ENCODE results near the gene SPINT2.
"Not testable (repeated sequence)": the region's sequence is repeated elsewhere in the genome, so short reads cannot be mapped to it uniquely, and the experiment has no call there.

Gene SPINT2

DNA sequence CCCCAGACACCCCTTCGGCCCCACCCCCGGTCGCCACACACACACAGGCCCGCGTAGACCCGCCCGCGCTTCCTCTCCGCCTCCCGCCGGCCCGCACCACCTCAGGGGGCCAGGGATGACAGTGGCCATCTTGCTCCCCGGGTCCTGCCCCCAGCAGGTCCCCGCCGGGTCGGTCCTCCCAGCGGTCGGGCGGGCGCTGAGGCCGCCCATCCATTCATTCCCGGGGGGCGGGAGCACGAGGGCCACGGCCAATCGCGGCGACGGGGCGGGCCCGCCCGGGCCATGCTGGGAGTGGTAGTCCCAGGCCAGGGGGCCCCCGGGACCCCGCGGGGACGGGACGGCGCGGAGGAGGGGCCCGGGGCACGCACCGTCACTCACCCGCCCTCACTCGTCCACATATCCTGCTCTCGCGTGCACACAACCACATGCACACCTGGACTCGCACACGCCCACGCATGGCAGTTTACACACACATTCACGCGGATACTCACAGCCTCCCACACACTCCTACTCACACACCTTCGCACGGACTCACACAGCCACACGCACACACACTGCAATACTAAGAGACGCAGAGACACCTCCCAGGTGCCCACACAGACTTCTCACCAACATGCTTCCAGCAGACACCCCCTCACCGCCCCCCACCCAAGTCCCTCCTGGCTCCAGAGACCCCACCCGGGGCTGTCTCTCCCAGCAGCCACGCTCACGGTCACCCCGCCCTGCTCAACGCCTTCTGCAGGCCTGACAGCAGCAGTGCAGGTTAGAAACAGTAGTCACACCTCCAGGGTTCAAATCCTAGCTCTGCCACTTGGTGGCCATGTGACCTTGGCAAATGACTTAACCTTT is 40.1 kb upstream of the SPINT2 start, which contains the start of gene DPF1:
Gene DPF1, minus strand, starts transcription at position 209 of the 849 bp plus-strand sequence. Its CDS starts 80 bp downstream, at position 129.
- TF ChIP-seq TOX (CRISPR knock-in tag; IDR thresholded peaks at IDR 0.05; ENCODE audit: borderline replicate concordance) = no peak
- TF ChIP-seq ZFP3 (CRISPR knock-in tag; IDR thresholded peaks at IDR 0.05) = peak; percentile 92
- peak; percentile 97 for ATAC-seq

DNA sequence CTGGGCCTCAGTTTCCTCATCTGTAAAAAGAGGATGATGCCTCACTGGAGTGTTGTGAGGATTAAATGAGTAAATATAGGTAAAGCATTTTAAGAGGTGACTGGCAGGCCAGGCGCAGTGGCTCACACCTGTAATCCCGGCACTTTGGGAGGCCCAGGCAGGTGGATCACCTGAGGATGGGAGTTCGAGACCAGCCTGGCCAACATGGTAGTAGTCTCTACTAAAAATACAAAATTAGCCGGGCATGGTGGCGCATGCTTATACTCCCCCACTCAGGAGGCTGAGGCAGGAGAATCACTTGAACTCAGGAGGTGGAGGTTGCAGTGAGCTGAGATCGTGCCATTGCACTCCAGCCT is 39.5 kb upstream of the SPINT2 start:
- not testable (repeated sequence) for ATAC-seq

DNA sequence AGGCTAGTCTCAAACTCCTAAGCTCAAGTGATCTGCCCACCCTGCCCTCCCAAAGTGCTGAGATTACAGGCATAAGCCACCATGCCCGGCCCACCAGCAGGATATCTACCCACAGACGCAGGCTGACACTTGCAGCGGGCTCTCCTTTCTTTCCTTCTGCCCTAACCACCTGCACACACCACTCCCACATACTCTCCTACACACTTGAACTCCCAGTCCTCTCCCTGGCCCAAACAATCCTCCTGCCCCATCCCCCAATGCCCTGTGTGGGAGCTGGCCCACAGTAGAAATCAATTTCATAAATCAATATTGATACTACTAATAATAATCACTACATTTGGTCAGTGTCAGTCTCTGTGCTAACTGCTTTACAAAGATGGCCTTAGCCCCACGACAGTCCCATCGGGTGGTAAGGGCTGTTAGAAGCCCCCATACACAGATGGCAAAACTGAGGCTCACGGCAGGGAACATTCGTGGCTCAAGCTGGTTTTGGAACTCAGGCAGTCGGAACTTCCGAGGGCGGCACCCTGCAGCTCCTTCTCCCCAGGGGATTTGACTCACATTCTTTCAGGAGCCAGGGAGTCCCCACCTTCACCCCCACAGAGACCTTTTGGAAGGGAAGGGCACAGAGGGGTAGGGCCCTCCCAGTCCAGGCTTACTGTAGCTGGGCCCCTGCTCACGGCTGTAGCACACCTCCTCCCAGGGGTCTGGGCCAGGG is 36.9 kb upstream of the SPINT2 start:
- no peak for TF ChIP-seq ZFP3 (CRISPR knock-in tag; IDR thresholded peaks at IDR 0.05)
- TF ChIP-seq, protein P1, sequence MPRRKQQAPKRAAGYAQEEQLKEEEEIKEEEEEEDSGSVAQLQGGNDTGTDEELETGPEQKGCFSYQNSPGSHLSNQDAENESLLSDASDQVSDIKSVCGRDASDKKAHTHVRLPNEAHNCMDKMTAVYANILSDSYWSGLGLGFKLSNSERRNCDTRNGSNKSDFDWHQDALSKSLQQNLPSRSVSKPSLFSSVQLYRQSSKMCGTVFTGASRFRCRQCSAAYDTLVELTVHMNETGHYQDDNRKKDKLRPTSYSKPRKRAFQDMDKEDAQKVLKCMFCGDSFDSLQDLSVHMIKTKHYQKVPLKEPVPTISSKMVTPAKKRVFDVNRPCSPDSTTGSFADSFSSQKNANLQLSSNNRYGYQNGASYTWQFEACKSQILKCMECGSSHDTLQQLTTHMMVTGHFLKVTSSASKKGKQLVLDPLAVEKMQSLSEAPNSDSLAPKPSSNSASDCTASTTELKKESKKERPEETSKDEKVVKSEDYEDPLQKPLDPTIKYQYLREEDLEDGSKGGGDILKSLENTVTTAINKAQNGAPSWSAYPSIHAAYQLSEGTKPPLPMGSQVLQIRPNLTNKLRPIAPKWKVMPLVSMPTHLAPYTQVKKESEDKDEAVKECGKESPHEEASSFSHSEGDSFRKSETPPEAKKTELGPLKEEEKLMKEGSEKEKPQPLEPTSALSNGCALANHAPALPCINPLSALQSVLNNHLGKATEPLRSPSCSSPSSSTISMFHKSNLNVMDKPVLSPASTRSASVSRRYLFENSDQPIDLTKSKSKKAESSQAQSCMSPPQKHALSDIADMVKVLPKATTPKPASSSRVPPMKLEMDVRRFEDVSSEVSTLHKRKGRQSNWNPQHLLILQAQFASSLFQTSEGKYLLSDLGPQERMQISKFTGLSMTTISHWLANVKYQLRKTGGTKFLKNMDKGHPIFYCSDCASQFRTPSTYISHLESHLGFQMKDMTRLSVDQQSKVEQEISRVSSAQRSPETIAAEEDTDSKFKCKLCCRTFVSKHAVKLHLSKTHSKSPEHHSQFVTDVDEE (CRISPR knock-in tag; IDR thresholded peaks at IDR 0.05) = no peak
- no peak for TF ChIP-seq PPARA (CRISPR knock-in tag; IDR thresholded peaks at IDR 0.05; ENCODE audit: borderline replicate concordance)
- TF ChIP-seq OSR1 (CRISPR knock-in tag; IDR thresholded peaks at IDR 0.05) = no peak
- no peak for TF ChIP-seq ESRRG (CRISPR knock-in tag; IDR thresholded peaks at IDR 0.05)
- TF ChIP-seq, protein P2, sequence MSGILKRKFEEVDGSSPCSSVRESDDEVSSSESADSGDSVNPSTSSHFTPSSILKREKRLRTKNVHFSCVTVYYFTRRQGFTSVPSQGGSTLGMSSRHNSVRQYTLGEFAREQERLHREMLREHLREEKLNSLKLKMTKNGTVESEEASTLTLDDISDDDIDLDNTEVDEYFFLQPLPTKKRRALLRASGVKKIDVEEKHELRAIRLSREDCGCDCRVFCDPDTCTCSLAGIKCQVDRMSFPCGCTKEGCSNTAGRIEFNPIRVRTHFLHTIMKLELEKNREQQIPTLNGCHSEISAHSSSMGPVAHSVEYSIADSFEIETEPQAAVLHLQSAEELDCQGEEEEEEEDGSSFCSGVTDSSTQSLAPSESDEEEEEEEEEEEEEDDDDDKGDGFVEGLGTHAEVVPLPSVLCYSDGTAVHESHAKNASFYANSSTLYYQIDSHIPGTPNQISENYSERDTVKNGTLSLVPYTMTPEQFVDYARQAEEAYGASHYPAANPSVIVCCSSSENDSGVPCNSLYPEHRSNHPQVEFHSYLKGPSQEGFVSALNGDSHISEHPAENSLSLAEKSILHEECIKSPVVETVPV (CRISPR knock-in tag; IDR thresholded peaks at IDR 0.05) = no peak
- no peak for TF ChIP-seq POU6F1 (CRISPR knock-in tag; IDR thresholded peaks at IDR 0.05; ENCODE audit: borderline replicate concordance, low read depth)
- no peak for TF ChIP-seq SNAI2 (CRISPR knock-in tag; IDR thresholded peaks at IDR 0.05)
- no peak for TF ChIP-seq ZFP30 (CRISPR knock-in tag; IDR thresholded peaks at IDR 0.05)
- TF ChIP-seq CSDC2 (CRISPR knock-in tag; IDR thresholded peaks at IDR 0.05) = no peak
- no peak for TF ChIP-seq ZC3H10 (CRISPR knock-in tag; IDR thresholded peaks at IDR 0.05)
- TF ChIP-seq, protein P3, sequence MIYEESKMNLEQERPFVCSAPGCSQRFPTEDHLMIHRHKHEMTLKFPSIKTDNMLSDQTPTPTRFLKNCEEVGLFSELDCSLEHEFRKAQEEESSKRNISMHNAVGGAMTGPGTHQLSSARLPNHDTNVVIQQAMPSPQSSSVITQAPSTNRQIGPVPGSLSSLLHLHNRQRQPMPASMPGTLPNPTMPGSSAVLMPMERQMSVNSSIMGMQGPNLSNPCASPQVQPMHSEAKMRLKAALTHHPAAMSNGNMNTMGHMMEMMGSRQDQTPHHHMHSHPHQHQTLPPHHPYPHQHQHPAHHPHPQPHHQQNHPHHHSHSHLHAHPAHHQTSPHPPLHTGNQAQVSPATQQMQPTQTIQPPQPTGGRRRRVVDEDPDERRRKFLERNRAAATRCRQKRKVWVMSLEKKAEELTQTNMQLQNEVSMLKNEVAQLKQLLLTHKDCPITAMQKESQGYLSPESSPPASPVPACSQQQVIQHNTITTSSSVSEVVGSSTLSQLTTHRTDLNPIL (CRISPR knock-in tag; IDR thresholded peaks at IDR 0.05; ENCODE audit: low read depth) = no peak
- no peak for TF ChIP-seq RARB (CRISPR knock-in tag; IDR thresholded peaks at IDR 0.05)
- TF ChIP-seq ISL1 (CRISPR knock-in tag; IDR thresholded peaks at IDR 0.05) = no peak
- TF ChIP-seq ARNTL (CRISPR knock-in tag; IDR thresholded peaks at IDR 0.05; ENCODE audit: borderline replicate concordance, low read depth) = no peak
- TF ChIP-seq, protein P4, sequence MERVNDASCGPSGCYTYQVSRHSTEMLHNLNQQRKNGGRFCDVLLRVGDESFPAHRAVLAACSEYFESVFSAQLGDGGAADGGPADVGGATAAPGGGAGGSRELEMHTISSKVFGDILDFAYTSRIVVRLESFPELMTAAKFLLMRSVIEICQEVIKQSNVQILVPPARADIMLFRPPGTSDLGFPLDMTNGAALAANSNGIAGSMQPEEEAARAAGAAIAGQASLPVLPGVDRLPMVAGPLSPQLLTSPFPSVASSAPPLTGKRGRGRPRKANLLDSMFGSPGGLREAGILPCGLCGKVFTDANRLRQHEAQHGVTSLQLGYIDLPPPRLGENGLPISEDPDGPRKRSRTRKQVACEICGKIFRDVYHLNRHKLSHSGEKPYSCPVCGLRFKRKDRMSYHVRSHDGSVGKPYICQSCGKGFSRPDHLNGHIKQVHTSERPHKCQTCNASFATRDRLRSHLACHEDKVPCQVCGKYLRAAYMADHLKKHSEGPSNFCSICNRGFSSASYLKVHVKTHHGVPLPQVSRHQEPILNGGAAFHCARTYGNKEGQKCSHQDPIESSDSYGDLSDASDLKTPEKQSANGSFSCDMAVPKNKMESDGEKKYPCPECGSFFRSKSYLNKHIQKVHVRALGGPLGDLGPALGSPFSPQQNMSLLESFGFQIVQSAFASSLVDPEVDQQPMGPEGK (CRISPR knock-in tag; IDR thresholded peaks at IDR 0.05; ENCODE audit: borderline replicate concordance) = no peak
- no peak for TF ChIP-seq ZNF565 (CRISPR knock-in tag; conservative IDR thresholded peaks at IDR 0.05; ENCODE audit: low read depth)
- no peak for TF ChIP-seq TOX (CRISPR knock-in tag; IDR thresholded peaks at IDR 0.05; ENCODE audit: borderline replicate concordance)
- no peak for ATAC-seq

Data from SK-N-SH treated with all-trans-retinoic acid at 6 μM for 48 hours (cell line).